ENCODE results near the gene CD151. TPM values are rescaled to one million over a fixed set of nuclear protein-coding genes. Genes with fewer than 3 reads are reported as not detected.

CD151 gene
- total RNA-seq, 1 donor: 311 TPM

DNA sequence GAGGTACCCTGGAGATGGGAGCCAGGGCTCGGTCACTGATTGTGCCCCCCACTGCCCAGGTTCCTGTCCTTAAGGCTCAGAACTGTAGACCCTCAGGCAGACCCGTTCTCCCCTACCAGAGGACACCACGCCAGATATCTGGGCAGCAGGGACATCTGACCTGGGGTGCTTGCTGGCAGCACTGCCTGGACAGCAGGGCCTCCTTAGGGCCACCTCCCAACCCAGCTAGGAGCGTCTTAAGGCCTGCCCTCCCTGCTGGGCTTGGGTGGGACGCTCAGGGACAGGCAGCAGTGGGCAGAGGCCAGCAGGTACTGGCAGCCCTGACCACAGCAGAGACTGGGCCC is 6.5 kb downstream of the CD151 start:
- no peak overlapping the region for H3K4me3 ChIP-seq (ENCODE audit: low read depth, low read length)
- DNase-seq (ENCODE audit: low read depth): no peak
- TF ChIP-seq, protein P1, sequence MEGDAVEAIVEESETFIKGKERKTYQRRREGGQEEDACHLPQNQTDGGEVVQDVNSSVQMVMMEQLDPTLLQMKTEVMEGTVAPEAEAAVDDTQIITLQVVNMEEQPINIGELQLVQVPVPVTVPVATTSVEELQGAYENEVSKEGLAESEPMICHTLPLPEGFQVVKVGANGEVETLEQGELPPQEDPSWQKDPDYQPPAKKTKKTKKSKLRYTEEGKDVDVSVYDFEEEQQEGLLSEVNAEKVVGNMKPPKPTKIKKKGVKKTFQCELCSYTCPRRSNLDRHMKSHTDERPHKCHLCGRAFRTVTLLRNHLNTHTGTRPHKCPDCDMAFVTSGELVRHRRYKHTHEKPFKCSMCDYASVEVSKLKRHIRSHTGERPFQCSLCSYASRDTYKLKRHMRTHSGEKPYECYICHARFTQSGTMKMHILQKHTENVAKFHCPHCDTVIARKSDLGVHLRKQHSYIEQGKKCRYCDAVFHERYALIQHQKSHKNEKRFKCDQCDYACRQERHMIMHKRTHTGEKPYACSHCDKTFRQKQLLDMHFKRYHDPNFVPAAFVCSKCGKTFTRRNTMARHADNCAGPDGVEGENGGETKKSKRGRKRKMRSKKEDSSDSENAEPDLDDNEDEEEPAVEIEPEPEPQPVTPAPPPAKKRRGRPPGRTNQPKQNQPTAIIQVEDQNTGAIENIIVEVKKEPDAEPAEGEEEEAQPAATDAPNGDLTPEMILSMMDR (IDR thresholded peaks at IDR 0.05; ENCODE audit: insufficient read depth, low read length): no peak

DNA sequence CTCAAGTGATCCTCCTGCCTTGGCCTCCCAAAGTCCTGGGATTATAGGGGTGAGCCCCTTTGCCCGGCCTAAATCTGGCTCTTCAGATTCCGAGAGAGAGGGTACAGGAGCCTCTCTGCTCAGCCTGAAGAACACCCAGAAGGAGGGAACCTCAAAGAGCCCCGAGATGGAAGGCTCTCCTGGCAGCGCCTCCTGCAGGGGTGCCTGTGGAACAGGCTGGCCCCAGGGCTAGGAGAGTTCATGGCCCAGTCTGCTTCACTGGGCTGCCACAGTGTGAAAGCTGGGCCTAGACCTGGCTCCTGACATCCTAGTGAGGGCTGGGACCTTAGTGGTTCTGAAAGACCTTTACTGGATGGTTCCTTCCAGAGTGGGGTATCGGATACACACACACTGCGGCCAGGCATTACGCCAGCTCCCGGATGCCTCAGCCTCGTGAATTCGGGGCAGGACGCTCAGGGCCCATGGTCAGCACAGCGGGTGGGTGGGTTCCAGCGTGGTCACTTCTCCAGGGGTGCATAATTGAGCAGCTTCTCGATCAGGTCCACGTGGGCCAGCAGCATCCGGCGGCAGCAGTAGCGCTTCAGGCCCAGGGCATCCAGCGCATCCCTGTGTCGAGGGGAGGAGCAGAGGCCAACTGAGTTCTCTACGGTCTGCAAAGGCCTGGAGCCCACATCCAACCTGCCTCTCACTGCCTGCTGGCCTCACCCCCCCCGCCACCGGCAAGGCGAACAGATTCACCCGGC is 7.3 kb downstream of the CD151 start:
- DNase-seq (ENCODE audit: low read depth): no peak
- peak overlapping the region; percentile 95 for H3K4me3 ChIP-seq (ENCODE audit: low read depth, low read length)

DNA sequence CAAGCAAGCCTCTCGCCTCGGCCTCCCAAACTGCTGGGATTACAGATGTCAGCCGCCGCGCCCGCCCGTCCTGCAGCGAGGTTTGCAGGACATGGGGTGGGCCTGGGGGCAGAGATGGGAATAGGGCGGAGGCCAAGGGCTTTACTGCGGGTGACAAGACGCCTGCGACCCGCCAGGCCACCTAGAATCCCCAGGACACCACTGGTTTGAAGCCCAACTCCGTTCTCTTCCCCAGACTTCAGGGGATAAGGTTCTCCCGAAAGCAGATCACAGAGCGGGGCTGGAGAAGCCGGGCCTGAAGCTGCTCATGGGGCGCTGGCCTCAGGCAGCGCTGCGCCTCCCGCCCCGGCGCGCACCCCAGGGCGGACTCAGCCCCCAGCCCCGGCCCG is 9.2 kb downstream of the CD151 start:
- no peak for DNase-seq (ENCODE audit: low read depth)
- TF ChIP-seq, protein P1 (IDR thresholded peaks at IDR 0.05; ENCODE audit: insufficient read depth, low read length): no peak
- peak overlapping the region; percentile 95 for H3K4me3 ChIP-seq (ENCODE audit: low read depth, low read length)

More for the DNA sequence above, 7.3 kb downstream of the CD151 start:
- TF ChIP-seq, protein P1 (IDR thresholded peaks at IDR 0.05; ENCODE audit: insufficient read depth, low read length): peak; percentile 33

DNA sequence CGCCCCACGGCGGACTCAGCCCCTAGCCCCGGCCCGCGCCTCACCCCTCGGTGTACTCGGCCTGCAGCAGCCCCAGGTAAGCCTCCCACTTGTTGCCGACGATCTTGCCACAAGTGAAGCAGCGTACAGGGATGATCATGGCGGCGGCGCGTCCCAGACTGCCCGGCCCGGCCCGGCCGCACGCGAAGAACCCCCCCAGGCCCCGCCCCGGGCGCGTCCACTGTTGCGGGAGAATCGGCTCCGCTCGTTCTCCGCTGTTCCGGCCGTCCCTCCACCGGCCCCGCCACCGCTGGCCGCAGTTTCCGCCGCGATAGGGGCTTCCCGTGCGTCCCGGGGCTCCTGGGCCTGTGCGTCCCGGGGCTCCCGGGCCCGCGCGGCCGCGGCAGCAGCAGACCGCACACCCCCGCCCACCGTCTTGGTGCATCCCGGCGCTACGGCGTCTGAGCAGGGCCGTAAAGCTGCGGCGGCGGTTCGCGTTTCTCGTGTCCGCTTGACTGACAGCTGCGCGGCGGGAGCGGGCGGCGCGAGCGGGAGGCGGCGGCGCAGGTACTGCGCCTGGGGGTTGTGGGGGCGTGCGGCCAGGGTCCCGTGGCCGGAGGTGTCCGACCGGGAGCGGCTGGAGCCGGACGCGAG is 9.7 kb downstream of the CD151 start, which contains the start of the genes POLR2L and TSPAN4:
Gene POLR2L (minus strand): TSS at position 160 of the 633 bp plus-strand sequence. CDS start 21 bp downstream, at position 139.
Gene TSPAN4 (plus strand): TSS at position 483 of the 633 bp plus-strand sequence. CDS start 7,453 bp downstream, outside the sequence.
- TF ChIP-seq, protein P1 (IDR thresholded peaks at IDR 0.05; ENCODE audit: insufficient read depth, low read length): no peak
- peak within 1 kb of the TSS; percentile 95 for H3K4me3 ChIP-seq (ENCODE audit: low read depth, low read length)
- DNase-seq (ENCODE audit: low read depth): peak; percentile 85

DNA sequence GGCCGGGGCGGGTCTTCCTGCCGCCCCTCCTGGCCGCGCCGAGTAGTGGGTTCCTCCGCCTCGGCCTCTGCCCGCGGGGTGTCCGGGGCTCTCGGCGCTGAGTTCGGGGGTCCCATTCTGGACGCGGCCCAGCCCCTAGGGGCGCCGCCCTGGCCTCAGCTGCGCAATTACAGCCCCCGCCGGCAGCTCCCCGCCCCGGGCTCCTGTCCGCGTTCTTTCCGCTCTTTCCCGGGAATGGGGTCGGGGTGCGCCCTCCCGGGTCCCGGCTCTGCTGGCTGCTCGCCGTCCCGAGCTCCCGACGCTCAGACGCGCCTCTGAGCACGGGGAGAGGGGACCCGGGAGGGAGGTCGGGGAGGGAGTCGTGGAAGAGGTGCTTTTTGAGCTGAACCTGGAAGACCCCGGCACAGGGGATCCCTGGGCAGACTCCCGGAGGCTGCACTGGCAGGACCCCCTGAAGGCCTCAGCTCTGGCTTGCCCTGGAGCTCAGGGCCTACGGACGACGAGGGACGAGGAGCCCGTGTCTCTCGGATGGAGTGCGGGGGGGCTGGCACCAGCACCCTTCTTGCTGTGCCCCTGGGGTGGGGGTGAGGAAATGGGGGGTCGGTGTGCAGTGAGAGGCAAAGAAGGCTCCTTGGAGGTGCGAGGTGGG is 10.5 kb downstream of the CD151 start:
- TF ChIP-seq, protein P1 (IDR thresholded peaks at IDR 0.05; ENCODE audit: insufficient read depth, low read length): no peak
- peak overlapping the region; percentile 95 for H3K4me3 ChIP-seq (ENCODE audit: low read depth, low read length)
- no peak for DNase-seq (ENCODE audit: low read depth)

DNA sequence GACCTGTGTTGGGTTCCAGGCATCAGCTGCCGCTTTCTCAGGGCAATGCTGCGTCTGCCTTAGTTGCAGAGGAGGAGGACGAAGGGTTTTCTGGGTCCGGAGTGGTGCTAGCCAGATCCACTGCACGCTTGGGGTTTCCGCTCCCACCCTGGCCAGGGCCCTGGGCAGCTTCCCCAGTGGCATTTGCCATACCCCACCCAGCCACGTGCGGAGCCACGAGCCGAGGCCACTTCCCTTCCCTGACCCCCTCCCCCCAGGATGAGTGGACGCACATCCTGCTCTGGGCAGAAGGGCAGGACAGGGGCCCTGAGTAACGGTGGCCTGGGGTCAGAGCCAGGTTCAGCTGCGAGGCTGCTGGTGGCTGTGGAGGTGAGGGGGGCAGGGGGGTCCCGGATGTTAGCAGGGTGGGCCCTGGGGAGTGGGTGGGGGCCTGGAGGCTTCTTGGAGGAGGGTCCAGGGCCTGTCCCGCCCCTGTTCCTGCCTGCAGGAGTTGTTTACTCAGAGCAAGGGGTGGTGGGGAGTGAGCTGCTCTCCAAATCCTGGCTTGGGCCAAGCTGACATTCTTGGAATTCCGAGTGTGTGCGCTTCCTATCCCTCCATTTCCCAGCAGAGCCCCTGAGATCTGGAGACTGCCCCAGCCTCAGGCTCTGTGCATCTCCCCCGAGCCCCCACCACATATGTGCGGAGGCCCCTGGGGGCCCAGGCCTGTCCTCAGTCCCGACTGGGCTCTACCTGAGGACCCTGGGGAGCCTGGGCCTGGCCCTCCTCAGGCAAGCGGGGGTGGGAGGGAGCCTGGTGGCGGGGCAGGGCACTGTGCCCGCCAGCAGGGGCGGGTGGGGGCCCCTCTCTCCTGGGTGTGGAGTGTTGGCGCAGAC is 11.3 kb downstream of the CD151 start:
- TF ChIP-seq, protein P1 (IDR thresholded peaks at IDR 0.05; ENCODE audit: insufficient read depth, low read length): no peak
- peak; percentile 99 for DNase-seq (ENCODE audit: low read depth)

More for the DNA sequence above, 11.3 kb downstream of the CD151 start:
- peak overlapping the region; percentile 95 for H3K4me3 ChIP-seq (ENCODE audit: low read depth, low read length)
